Spinal cord (tissue), 10 donors: ENCODE data around the gene ARHGEF37. TPM values are rescaled to one million over a fixed set of nuclear protein-coding genes. Genes with fewer than 3 reads are reported as not detected.
A peak's percentile ranks its signal among the peaks of the same experiment; 100 is the strongest.
"Not testable (repeated sequence)": the region's sequence is repeated elsewhere in the genome, so short reads cannot be mapped to it uniquely, and the experiment has no call there.

ENCODE experiments used
- DNase-seq, 6 donors: peaks; one replicate each; pipeline versions ENCODE4 v3.0.0 to v3.0.0-alpha.2; 2013 to 2015; ENCODE audit warnings: low spot score in 6 of 6, low read depth in 4 of 6
- H3K27ac ChIP-seq: one replicate; pipeline ENCODE4 v1.5.1; 2013; ENCODE audit warnings: low read depth, low read length, control low read depth
- H3K27me3 ChIP-seq: one replicate; pipeline ENCODE4 v1.6.1; 2013; ENCODE audit warnings: low read length; ENCODE audit not compliant: control insufficient read depth, insufficient read depth
- H3K36me3 ChIP-seq: one replicate; pipeline ENCODE4 v1.6.1; 2013; ENCODE audit warnings: low read length; ENCODE audit not compliant: control insufficient read depth, insufficient read depth
- H3K4me1 ChIP-seq: one replicate; pipeline ENCODE4 v1.6.1; 2013; ENCODE audit warnings: low read length; ENCODE audit not compliant: control insufficient read depth, insufficient read depth
- H3K4me3 ChIP-seq: one replicate; pipeline ENCODE4 v1.5.1; 2013; ENCODE audit warnings: low read depth, low read length, control low read depth
- H3K9me3 ChIP-seq: one replicate; pipeline ENCODE4 v1.6.1; 2013; ENCODE audit warnings: low read length; ENCODE audit not compliant: control insufficient read depth, insufficient read depth
- whole genome bisulfite sequencing: methylation state at CpG from one replicate; pipeline ENCODE4 v1.1.5; 2013; ENCODE audit warnings: missing lambda C conversion rate; ENCODE audit not compliant: insufficient coverage; 5-methylcytosine and 5-hydroxymethylcytosine counted together
- long read RNA-seq, 4 donors: transcript quantifications; one replicate each; lab custom pipeline, GENCODE V29; 2026
- polyA plus RNA-seq, 2 donors: library from polyadenylated mRNA; unstranded; fragments of 120-200 nt; gene quantifications; one replicate each; pipeline ENCODE4 v1.2.1, GENCODE V29; 2013; ENCODE audit not compliant: insufficient read length in 2 of 2
- total RNA-seq, 2 donors: library from RNA; depleted of rRNA in 1 of 2; stranded (reverse); fragments of 120-200 nt in 1 of 2; fragments of >200 nt in 1 of 2; gene quantifications; one replicate each; pipeline versions ENCODE4 v1.2.3 to v1.2.4, GENCODE V29; 2013 to 2014
- donor health status: healthy.

Gene ARHGEF37, protein sequence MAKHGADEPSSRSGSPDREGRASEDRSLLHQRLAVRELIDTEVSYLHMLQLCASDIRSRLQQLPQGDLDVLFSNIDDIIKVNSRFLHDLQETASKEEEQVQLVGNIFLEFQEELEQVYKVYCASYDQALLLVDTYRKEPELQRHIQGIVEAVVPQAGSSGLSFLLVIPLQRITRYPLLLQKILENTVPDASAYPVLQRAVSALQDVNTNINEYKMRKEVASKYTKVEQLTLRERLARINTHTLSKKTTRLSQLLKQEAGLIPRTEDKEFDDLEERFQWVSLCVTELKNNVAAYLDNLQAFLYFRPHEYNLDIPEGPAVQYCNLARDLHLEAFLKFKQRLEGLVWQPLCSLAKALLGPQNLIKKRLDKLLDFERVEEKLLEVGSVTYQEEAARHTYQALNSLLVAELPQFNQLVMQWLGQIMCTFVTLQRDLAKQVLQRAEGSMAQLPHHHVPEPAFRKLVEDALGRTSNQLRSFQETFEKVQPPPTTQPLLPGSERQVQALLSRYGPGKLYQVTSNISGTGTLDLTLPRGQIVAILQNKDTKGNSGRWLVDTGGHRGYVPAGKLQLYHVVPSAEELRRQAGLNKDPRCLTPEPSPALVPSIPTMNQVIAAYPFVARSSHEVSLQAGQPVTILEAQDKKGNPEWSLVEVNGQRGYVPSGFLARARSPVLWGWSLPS
- total RNA-seq (10 to 100 TPM in 1 of 2 donors, 1 to 10 TPM in 1; 7.0 to 22.3 TPM), polyA plus RNA-seq (1 to 10 TPM; 5.6 to 7.2 TPM)
- long read RNA-seq, donor 1, full-length matches to known transcripts, result 1 of 1 reads
- long read RNA-seq, donor 1, partial matches to known transcripts, result 0 of 1 reads
- long read RNA-seq, donor 1, other reads (novel, unspliced or antisense), result 0 of 1 reads
- long read RNA-seq, donor 2, result 0 reads
- long read RNA-seq, donor 3, result 0 reads
- long read RNA-seq, donor 4, result 0 reads

DNA sequence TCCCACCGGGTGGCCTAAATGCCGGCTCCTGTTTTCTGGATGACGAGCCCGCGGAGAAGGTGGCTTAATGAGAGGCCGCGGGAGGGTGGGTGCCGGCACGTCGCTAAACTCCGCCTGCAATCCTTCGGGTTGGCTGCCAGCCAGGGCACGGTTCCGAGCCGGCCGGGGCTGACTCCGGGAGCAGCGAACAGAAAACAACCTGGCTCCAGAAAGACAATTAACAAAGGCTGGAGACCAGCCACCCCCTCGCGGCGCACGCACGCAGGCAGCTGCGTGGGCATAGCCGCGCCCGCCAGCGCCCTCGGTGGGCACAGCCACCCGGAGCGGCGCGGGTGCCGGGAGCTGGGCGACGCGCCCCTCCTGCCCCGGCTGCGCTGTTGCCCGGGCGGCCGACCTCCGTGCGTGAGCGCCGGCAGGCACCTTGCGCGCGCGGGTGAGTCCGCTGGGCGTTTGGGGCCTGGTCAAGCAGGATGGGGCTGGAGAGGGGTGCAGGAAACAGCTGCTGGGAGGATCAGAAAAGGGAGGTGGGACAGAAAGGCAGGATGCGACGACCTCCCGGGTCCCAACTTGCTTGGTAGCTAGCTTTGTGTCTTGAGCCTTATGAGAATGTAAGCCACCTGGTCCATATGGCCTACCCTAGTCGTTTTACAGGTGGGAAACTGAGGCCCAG lies at the start of gene ARHGEF37:
Gene ARHGEF37 (plus strand): TSS at position 307 of the 670 bp plus-strand sequence. CDS start 16,272 bp downstream, outside the sequence.
- under 1% methylated on average over 56 of the region's 56 CpGs for WGBS
- Histone ChIP-seq H3K4me3 (peak within 1 kb of the TSS; percentile 49), H3K4me1 (peaks cover 32% of the 10 kb centered on the region), H3K9me3 (no peaks in the 10 kb centered on the region), H3K27ac (peak within 1 kb of the TSS; percentile 76), H3K36me3 (no peaks in the 10 kb centered on the region), H3K27me3 (no peaks in the 10 kb centered on the region)
- DNase-seq, result peak; percentile 35 to 90 (median 51)

DNA sequence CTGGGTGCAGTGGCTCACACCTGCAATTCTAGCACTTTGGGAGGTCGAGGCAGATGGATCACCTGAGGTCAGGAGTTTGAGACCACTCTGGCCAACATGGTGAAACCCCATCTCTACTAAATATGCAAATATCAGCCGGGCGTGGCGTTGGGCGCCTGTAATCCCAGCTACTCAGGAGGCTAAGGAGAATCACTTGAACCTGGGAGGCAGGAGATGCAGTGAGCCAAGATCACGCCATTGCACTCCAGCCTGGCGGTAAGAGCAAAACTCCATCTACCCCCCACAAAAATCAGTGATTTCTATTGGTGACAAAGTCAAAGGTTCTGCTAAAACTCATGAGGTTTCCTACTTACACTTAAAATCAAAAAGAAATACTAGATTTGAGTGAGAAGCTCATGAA lies 48.9 kb upstream of the ARHGEF37 start:
- H3K4me3 ChIP-seq, result no peak overlapping the region
- 100% methylated on average over 2 of the region's 7 CpGs for WGBS
- H3K4me1 ChIP-seq, result peaks cover 6% of the 10 kb centered on the region

DNA sequence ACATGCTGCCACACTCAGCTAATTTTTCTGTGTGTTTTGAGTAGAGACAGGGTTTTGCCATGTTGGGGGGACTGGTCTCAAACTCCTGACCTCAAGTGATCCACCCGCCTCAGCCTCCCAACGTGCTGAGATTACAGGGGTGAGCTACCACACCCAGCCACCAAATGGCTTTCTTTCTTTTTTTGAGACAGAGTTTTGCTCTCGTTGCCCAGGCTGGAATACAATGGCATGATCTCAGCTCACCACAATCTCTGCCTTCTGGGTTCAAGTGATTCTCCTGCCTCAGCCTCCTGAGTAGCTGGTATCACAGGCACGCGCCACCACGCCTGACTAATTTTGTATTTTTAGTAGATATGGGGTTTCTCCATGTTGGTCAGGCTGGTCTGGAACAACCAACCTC lies 45.5 kb upstream of the ARHGEF37 start:
- H3K4me3 ChIP-seq, DNase-seq, H3K4me1 ChIP-seq, H3K9me3 ChIP-seq, H3K27ac ChIP-seq, H3K27me3 ChIP-seq: not testable (repeated sequence)
- peaks cover 17% of the 10 kb centered on the region for H3K36me3 ChIP-seq
- 96% methylated on average over 5 of the region's 6 CpGs for WGBS

More for the DNA sequence above, 48.9 kb upstream of the ARHGEF37 start:
- no peaks in the 10 kb centered on the region for H3K27me3 ChIP-seq
- peaks cover 10% of the 10 kb centered on the region for H3K36me3 ChIP-seq
- H3K27ac ChIP-seq, result no peak overlapping the region
- no peak for DNase-seq
- no peaks in the 10 kb centered on the region for H3K9me3 ChIP-seq

DNA sequence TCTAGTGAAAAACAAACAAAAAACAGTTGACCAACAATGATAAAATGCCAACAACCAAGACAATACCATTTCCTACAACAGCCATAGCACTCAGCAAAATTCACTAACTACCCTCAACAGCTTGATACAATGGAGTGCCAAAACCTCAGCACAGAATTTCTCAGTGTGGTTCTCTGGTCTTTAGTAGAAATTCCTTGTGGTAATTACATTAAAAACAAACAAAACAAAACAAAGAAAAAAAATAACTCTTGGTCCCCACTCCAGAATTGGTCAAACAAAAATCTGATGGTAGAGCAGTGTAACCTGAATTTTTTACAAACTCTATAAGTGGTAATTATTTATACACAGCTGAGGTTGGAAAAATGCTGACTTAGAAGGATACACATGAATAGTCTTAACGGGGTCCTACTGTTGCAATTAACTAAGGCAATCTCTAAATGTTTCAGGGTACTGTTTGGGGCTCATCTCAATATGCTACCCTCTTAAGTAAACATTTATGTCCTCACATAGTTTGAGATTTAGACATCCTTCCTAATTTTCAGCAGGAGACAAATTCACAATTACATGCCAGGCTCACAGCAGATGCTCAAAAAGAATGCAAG lies 43.8 kb upstream of the ARHGEF37 start:
- Histone ChIP-seq H3K9me3 (no peaks in the 10 kb centered on the region), H3K27ac (no peak overlapping the region), H3K4me3 (no peak overlapping the region), H3K4me1 (peaks cover 6% of the 10 kb centered on the region), H3K36me3 (peaks cover 18% of the 10 kb centered on the region), H3K27me3 (no peaks in the 10 kb centered on the region)
- peak in 1 of 6 donors; percentile 64 for DNase-seq
- no CpG with 5 or more reads among the region's 1 CpG for WGBS

DNA sequence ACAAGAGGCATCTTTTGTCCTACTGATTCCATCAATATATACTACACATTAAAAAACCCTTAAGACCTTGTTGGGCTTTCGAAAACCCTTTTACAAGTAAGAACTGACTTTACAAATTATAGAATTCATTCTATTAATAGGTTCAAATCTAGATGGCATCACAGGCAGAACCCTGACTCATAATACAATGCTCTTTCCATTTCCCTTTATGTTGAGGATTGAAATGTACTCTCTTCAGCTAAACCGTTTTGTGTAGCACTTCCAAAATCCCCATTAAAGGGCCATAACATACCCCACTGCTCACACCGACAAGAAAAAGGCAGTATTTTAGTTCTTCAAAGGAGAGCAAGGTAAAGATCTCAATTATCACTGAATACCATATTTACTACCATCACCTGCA lies 41.2 kb upstream of the ARHGEF37 start:
- no peak for DNase-seq
- H3K27ac ChIP-seq, result no peak overlapping the region
- no CpG with 5 or more reads among the region's 3 CpGs for WGBS
- H3K4me1 ChIP-seq, result peaks cover 15% of the 10 kb centered on the region
- no peaks in the 10 kb centered on the region for H3K27me3 ChIP-seq
- H3K36me3 ChIP-seq, result peaks cover 22% of the 10 kb centered on the region
- no peaks in the 10 kb centered on the region for H3K9me3 ChIP-seq
- no peak overlapping the region for H3K4me3 ChIP-seq

DNA sequence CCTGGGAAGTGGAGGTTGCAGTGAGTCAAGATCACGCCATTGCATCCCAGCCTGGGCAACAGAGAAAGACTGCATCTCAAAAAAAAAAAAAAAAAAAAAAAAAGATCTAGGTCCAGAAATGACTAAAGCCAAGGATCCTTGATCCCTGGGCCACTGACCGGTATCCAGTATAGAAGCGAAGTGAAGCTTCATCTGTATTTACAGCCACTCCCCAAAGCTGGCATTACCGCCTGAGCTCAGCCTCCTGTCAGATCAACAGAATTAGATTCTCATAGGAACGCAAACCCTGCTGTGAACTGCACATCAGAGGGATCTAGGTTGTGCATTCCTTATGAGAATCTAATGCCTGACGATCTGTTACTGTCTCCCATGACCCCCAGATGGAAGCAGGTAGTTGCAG lies 39.4 kb upstream of the ARHGEF37 start:
- Histone ChIP-seq H3K4me1 (peaks cover 21% of the 10 kb centered on the region), H3K36me3 (peaks cover 29% of the 10 kb centered on the region), H3K27ac (no peak overlapping the region), H3K4me3 (no peak overlapping the region), H3K9me3 (no peaks in the 10 kb centered on the region), H3K27me3 (no peaks in the 10 kb centered on the region)
- WGBS, result 66% methylated on average over 4 of the region's 6 CpGs
- no peak for DNase-seq

DNA sequence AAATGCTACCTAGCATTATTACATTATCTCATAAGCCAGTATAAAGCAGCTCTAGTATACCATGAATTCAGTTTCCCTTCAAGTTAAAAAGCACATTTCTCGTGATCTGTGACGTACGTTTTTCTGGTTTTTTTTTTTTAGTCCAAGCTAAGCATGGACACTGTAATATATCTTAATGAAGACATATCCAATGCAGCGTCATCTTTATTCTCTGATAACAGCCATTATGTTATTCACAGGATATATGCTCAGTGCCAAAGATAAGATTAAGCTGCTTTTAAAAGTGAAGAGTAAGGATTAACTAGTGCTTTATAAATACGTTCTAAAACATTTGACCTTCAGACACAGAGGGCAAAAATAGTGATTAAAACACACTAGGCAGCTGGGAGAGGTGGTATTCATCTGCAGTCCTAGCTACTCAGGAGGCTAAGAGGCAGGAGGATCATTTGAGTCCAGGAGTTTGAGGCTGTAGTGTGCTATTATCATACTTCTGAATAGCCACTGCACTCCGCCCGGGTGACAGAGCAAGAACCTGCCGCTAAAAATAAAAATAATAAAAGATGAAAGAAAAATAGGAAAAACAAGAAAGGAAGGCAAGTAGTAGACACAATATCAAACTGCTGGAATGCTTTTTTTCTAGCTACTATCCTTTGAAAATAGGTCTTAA lies 37.8 kb upstream of the ARHGEF37 start:
- Histone ChIP-seq H3K36me3 (peaks cover 29% of the 10 kb centered on the region), H3K4me1 (peaks cover 30% of the 10 kb centered on the region), H3K27ac (no peak overlapping the region), H3K27me3 (no peaks in the 10 kb centered on the region), H3K9me3 (no peaks in the 10 kb centered on the region), H3K4me3 (no peak overlapping the region)
- no CpG with 5 or more reads among the region's 8 CpGs for WGBS
- no peak for DNase-seq

DNA sequence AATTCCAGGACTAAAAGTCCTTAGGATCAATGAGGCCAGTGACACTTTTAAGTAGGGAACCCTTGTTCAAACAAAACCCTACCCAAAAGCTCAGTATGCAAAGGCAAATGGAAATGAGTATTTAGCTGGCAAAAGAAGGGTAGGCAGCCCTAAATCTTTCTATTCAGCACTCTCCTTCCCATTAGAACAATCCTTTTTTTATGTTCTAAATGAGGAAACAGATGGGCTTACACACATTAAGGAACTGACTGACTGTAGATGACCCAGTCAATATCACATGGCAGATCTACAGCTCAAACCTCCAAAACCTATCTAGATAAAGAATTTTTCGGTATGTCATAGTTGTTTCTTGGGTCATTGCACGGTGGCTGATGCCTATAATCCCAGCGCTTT lies 37.3 kb upstream of the ARHGEF37 start:
- WGBS, result no CpG with 5 or more reads among the region's 3 CpGs
- Histone ChIP-seq H3K27me3 (no peaks in the 10 kb centered on the region), H3K9me3 (no peaks in the 10 kb centered on the region), H3K4me3 (no peak overlapping the region), H3K36me3 (peaks cover 29% of the 10 kb centered on the region), H3K27ac (no peak overlapping the region), H3K4me1 (peaks cover 32% of the 10 kb centered on the region)
- peak in 2 of 6 donors; percentile 41 to 57 for DNase-seq
